ENCODE data around the gene CDCP1. TPM values are rescaled to one million over a fixed set of nuclear protein-coding genes. Genes with fewer than 3 reads are reported as not detected.
A peak's percentile ranks its signal among the peaks of the same experiment; 100 is the strongest.

The CDCP1 gene
- total and polyA plus RNA-seq, 4 donors: 1.6 to 20.7 (median 4.2) TPM

- Histone ChIP-seq H3K9ac (ENCODE audit: insufficient read depth in 1 of 2, low read length in 2 of 2) (no peak overlapping the region), H3K27me3 (ENCODE audit: control insufficient read depth in 3 of 3, insufficient read depth in 3 of 3, low read length in 2 of 3) (no peaks in the 10 kb centered on the region), H3K4me1 (ENCODE audit: control insufficient read depth in 5 of 5, insufficient read depth in 5 of 5, low read length in 5 of 5) (peaks cover 0 to 10% (median 4%) of the 10 kb centered on the region in 5 donors), H3K36me3 (ENCODE audit: control insufficient read depth in 4 of 4, insufficient read depth in 4 of 4, low read length in 4 of 4) (no peaks in the 10 kb centered on the region), H3K27ac (ENCODE audit: low read depth in 1 of 2, low read length in 1 of 2) (peak overlapping the region in 1 of 2 donors; percentile 69), H3K4me3 (no peak overlapping the region), H3K9me3 (ENCODE audit: control insufficient read depth in 4 of 4, insufficient read depth in 3 of 4, low read length in 3 of 4) (peaks cover 0 to 2% (median 0%) of the 10 kb centered on the region in 4 donors)
- TF ChIP-seq CTCF (IDR thresholded peaks at IDR 0.05; ENCODE audit: control extremely low read depth, extremely low read depth): no peak
- WGBS, 2 donors: 61 to 62% methylated on average over 3 of the region's 3 CpGs
- DNase-seq (no peak), ATAC-seq (ENCODE audit: insufficient read depth, low FRiP score) (no peak)
These were observed 23.9 kb upstream of the CDCP1 start for GRCh38 chr3:45170096-45170495.

DNA sequence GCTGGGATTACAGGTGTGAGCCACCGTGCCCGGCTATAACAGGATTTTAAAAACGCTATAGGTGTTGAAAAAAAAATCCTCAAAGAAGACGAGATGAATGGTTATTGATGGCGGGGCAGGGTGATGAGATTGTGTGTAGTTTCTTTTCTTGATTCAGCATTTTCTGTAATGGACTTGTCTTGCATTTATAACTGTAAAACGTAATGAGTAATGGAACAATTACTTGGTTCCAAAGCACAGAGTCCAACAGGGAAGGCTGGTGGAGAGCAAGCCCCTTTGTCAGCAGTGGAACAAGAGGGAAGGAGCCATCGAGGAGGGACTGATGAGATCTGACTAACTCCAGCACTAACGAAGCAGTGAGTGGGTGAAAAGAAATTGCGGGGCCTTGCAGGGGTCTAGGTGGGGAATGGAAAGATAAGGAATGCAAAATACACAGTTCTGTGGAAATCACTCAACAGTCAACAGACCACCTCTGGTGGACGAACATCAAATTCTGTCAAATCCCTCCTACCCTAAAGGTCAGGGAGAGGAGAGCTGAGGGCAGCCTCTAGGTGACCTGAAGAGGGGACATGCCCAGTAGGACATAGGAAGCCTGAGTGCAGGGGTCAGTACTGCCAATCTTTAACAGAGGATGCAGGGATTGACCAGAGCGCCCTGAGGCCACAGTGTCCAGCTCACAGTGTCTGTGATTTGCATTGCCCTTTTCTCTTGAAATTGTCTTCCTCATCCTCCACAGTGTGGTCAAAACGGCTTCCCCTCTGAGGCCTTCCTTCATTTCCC is 23.1 kb upstream of the CDCP1 start:
- H3K9ac ChIP-seq (ENCODE audit: insufficient read depth in 1 of 2, low read length in 2 of 2): no peak overlapping the region
- peak overlapping the region in 1 of 2 donors; percentile 69 for H3K27ac ChIP-seq (ENCODE audit: low read depth in 1 of 2, low read length in 1 of 2)
- 89 to 92% methylated on average over 12 of the region's 12 CpGs for WGBS, 2 donors

DNA sequence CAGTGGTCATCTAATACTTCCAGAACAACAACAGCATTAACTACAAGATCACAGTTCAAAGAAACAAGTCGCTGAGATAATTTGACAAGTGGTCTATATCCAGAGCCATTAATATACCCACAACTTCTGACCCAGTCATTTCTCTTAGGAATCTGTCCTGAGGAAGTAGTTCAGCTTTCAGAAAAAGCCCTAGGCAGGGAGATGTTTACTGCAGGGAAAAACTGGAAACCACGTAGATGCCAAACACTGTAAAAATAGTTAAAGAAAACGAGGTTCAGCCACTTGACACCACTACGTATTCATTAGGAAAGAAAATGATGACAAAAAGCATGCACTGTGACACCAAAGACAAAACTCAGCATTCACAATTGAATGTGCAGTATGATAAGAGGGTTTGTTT is 22.3 kb upstream of the CDCP1 start:
- Histone ChIP-seq H3K27me3 (ENCODE audit: control insufficient read depth in 3 of 3, insufficient read depth in 3 of 3, low read length in 2 of 3) (no peaks in the 10 kb centered on the region), H3K27ac (ENCODE audit: low read depth in 1 of 2, low read length in 1 of 2) (no peak overlapping the region), H3K9me3 (ENCODE audit: control insufficient read depth in 4 of 4, insufficient read depth in 3 of 4, low read length in 3 of 4) (peaks cover 0 to 2% (median 0%) of the 10 kb centered on the region in 4 donors), H3K9ac (ENCODE audit: insufficient read depth in 1 of 2, low read length in 2 of 2) (no peak overlapping the region), H3K4me1 (ENCODE audit: control insufficient read depth in 5 of 5, insufficient read depth in 5 of 5, low read length in 5 of 5) (peaks cover 0 to 10% (median 4%) of the 10 kb centered on the region in 5 donors), H3K36me3 (ENCODE audit: control insufficient read depth in 4 of 4, insufficient read depth in 4 of 4, low read length in 4 of 4) (no peaks in the 10 kb centered on the region), H3K4me3 (no peak overlapping the region)
- TF ChIP-seq CTCF (IDR thresholded peaks at IDR 0.05; ENCODE audit: control extremely low read depth, extremely low read depth): no peak
- DNase-seq: no peak
- WGBS, 2 donors: 78% methylated on average over 4 of the region's 4 CpGs
- ATAC-seq (ENCODE audit: insufficient read depth, low FRiP score): no peak

More for the DNA sequence above, 23.1 kb upstream of the CDCP1 start:
- H3K27me3 ChIP-seq (ENCODE audit: control insufficient read depth in 3 of 3, insufficient read depth in 3 of 3, low read length in 2 of 3): no peaks in the 10 kb centered on the region
- H3K9me3 ChIP-seq (ENCODE audit: control insufficient read depth in 4 of 4, insufficient read depth in 3 of 4, low read length in 3 of 4): peaks cover 0 to 2% (median 0%) of the 10 kb centered on the region in 4 donors
- TF ChIP-seq CTCF (IDR thresholded peaks at IDR 0.05; ENCODE audit: control extremely low read depth, extremely low read depth): no peak
- ATAC-seq (ENCODE audit: insufficient read depth, low FRiP score) (no peak), DNase-seq (no peak)
- H3K4me1 ChIP-seq (ENCODE audit: control insufficient read depth in 5 of 5, insufficient read depth in 5 of 5, low read length in 5 of 5): peaks cover 0 to 10% (median 4%) of the 10 kb centered on the region in 5 donors
- H3K36me3 ChIP-seq (ENCODE audit: control insufficient read depth in 4 of 4, insufficient read depth in 4 of 4, low read length in 4 of 4): no peaks in the 10 kb centered on the region
- no peak overlapping the region for H3K4me3 ChIP-seq

Measured in lung (tissue), 12 donors.